GM06990 (cell line): ENCODE data around the gene PIK3IP1.
"Not testable (repeated sequence)": the region's sequence is repeated elsewhere in the genome, so short reads cannot be mapped to it uniquely, and the experiment has no call there.

Experiments used
- DNase-seq: peaks from one replicate; pipeline ENCODE4 v3.0.0-alpha.2; 2011; ENCODE audit not compliant: insufficient read length; ENCODE audit errors: extremely low read depth
- H3K27me3 ChIP-seq: replicated peaks from 2 replicates; pipeline ENCODE4 v1.6.0; 2011; ENCODE audit warnings: low read length; ENCODE audit not compliant: control insufficient read depth, insufficient read depth
- H3K36me3 ChIP-seq: 2 replicates; pipeline ENCODE4 v1.5.1; 2011; ENCODE audit warnings: low read length; ENCODE audit not compliant: control insufficient read depth, insufficient read depth
- H3K4me3 ChIP-seq: replicated peaks from 2 replicates; pipeline ENCODE4 v1.5.1; 2011; ENCODE audit warnings: low read depth, mild to moderate bottlenecking, control low read depth, low read length
- TF ChIP-seq, protein P1 (sequence below): IDR thresholded peaks from 2 replicates; pipeline ENCODE4 v1.5.1; 2011; ENCODE audit warnings: low read length, control low read depth, mild to moderate bottlenecking, inconsistent platforms; ENCODE audit not compliant: insufficient read depth, poor library complexity, severe bottlenecking

Gene PIK3IP1

DNA sequence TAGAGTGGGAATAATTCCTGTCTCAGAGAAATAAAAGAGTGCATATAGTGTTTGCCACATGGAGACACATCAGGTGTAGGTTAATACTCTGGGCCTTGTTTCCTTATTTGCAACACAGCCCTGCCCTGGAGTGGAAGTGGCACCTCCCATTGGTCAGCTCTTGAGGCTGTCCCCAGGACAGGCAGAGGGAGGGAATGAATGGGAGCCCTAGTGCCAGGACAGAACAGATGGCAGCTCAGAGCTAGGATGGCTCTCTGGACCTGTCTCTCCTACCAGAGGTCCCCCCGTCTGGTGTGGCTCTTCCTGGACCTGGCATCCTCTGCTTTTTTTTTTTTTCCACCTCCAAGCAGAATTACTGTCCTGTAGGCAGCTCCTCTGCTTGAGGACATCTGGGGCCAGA is 44.6 kb downstream of the PIK3IP1 start:
- H3K4me3 ChIP-seq: no peak overlapping the region
- DNase-seq: no peak
- TF ChIP-seq, protein P1, sequence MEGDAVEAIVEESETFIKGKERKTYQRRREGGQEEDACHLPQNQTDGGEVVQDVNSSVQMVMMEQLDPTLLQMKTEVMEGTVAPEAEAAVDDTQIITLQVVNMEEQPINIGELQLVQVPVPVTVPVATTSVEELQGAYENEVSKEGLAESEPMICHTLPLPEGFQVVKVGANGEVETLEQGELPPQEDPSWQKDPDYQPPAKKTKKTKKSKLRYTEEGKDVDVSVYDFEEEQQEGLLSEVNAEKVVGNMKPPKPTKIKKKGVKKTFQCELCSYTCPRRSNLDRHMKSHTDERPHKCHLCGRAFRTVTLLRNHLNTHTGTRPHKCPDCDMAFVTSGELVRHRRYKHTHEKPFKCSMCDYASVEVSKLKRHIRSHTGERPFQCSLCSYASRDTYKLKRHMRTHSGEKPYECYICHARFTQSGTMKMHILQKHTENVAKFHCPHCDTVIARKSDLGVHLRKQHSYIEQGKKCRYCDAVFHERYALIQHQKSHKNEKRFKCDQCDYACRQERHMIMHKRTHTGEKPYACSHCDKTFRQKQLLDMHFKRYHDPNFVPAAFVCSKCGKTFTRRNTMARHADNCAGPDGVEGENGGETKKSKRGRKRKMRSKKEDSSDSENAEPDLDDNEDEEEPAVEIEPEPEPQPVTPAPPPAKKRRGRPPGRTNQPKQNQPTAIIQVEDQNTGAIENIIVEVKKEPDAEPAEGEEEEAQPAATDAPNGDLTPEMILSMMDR: no peak

DNA sequence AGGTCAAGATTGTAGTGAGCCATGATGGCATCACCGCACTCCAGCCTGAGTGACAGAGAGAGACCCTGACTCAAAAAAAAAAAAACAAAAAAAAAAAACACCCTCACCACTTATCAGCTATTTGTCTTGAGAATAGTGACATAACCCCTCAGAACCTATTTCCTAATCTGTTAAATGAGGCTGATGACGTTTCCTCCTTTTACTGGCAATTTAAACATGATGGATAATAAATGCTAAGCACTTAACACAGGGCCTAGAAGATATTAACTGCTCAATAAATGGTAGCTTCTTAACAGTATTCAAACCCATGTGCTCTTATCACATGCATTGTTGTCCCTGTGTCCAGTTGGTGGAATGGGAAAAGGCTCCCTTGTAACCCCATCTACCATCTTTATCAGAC is 45.6 kb downstream of the PIK3IP1 start:
- TF ChIP-seq, protein P1: no peak
- H3K27me3 ChIP-seq: no peaks in the 10 kb centered on the region
- no peak overlapping the region for H3K4me3 ChIP-seq
- DNase-seq: no peak
- peaks cover 5% of the 10 kb centered on the region for H3K36me3 ChIP-seq

More for the DNA sequence above, 44.6 kb downstream of the PIK3IP1 start:
- peaks cover 5% of the 10 kb centered on the region for H3K36me3 ChIP-seq
- H3K27me3 ChIP-seq: no peaks in the 10 kb centered on the region

DNA sequence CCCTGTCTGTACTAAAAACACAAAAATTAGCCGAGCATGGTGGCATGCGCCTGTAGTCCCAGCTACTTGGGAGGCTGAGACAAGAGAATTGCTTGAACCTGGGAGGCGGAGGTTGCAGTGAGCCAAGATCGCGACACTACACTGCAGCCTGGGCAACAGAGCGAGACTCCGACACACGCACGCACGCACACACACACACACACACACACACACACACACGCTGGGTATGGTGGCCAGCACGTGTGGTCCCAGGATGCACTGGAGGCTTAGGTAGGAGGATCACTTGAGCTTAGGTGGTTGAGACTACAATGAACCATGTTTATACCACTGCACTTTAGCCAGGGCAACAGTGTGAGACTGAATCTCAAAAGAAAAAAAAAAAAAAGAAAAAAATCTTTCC is 46.3 kb downstream of the PIK3IP1 start:
- not testable (repeated sequence) for H3K4me3 ChIP-seq, H3K27me3 ChIP-seq, DNase-seq, H3K36me3 ChIP-seq

DNA sequence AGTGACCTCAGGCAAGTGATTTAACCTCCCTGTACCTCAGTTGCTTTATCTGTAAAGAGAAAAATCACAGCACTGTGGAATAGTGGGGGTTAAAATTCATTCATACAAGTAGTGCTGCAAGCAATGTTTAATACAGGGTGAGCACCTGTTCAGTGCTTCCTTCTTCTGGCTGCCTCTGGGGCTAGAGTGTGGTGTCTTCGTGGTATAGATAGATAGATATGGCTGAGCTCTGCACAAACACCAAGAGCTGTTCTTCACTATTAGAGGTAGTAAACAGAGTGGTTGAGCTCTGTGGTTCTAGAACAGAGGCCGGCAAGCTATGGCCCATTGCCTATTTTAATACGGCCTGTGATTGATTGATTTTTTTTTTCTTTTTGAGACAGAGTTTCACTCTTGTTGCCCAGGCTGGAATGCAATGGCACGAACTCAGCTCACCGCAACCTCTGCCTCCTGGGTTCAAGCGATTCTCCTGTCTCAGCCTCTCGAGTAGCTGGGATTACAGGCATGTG is 47.3 kb downstream of the PIK3IP1 start:
- H3K36me3 ChIP-seq: peaks cover 10% of the 10 kb centered on the region
- TF ChIP-seq, protein P1: no peak
- H3K27me3 ChIP-seq: no peaks in the 10 kb centered on the region
- no peak overlapping the region for H3K4me3 ChIP-seq
- DNase-seq: no peak

DNA sequence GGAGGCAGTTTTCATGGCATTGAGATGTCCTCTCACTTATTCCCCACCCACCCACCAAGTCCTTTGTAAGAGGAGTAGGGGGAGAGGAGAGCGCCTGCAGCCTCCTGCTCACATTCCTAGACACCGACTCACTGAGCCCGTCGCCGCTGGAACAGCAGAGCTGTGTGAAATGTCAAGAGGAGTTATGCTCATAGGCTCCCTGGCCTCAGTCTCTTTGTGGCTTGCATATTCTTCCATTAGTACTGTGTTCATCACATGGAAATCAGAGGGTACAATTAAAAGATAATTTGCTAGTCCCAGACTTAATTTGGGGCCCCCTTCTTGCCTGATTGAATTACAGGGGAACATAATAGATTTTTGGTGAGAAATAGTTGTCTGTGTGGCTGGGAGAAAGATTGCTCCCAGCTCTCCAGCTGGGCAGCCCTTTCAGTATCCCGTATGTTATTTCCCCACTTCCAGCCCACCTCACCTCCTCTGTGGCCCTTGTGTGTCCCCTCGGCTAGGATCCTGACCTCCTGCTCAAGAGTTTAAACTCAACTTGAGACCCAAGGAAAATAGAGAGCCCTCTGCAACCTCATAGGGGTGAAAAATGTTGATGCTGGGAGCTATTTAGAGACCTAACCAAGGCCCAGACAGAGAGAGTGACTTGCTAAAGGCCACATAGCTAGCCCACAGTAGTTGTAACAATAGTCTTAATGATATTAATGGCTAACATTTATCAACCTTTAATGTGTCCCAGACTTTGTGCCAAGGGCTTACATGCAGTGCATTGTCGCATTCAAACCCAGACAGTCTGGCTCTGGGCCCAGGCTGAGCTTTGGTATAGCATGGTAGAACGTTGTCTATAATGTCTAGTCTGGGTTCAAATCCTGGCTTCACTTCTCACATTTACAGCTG is 48.0 kb downstream of the PIK3IP1 start:
- TF ChIP-seq, protein P1: no peak
- peaks cover 10% of the 10 kb centered on the region for H3K36me3 ChIP-seq
- H3K4me3 ChIP-seq: no peak overlapping the region
- H3K27me3 ChIP-seq: no peaks in the 10 kb centered on the region
- no peak for DNase-seq

DNA sequence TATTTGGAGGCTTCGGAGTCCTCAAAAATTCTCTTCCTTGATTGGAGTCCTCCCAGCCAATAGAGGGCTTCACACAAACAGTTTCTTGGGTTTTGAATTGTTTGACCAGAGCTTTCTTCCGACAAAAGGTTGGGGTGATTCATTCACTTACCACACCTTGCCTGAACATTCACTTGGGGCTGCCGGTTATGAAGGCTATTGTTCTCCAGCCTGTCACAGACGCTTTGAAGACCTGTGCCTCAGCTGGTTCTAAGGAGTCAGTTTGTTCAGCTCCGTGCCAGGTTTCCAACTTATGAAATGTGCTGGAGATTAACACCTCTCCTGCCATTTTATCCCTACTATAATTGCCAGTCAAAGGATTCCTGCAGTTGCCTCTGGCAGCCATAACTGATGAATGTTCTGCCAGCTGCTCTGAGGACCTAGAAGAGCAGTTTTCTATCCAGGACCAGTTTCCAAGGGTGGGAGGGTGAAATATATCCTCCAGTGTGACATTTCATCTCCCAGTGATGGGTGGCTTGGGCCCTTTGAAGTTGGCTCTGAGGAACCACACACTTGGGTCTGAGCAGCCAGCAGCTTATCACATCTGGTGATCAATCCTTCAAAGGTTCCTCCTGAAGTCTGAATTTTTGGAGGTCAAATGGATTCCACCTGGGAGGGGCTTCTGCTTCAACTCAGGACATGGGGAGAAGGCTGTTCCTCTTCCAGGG is 48.8 kb downstream of the PIK3IP1 start:
- no peak for DNase-seq
- no peak overlapping the region for H3K4me3 ChIP-seq
- TF ChIP-seq, protein P1: no peak
- no peaks in the 10 kb centered on the region for H3K27me3 ChIP-seq
- peaks cover 7% of the 10 kb centered on the region for H3K36me3 ChIP-seq
